T-helper 22 cell (primary cell): ENCODE results near the gene KLHL30.

Experiments
- DNase-seq: peaks from one replicate; pipeline ENCODE4 v3.0.0-alpha.2; 2020; ENCODE audit warnings: low read depth

The KLHL30 gene

GRCh38 chr2:238187618-238188548 is 49.4 kb downstream of the KLHL30 start:
- no peak for DNase-seq

- DNase-seq, result no peak
Observed at GRCh38 chr2:238190445-238190844, 52.0 kb downstream of the KLHL30 start.
